Coronary artery (tissue), 2 donors: Measurements from ENCODE around the gene CCDC43.
"Not testable (repeated sequence)": the region's sequence is repeated elsewhere in the genome, so short reads cannot be mapped to it uniquely, and the experiment has no call there.

Experiments used
- DNase-seq: peaks from one replicate; pipeline ENCODE4 v3.0.0-alpha.2; 2017; ENCODE audit warnings: low spot score
- H3K27ac ChIP-seq, 2 donors: fragments of 200-600 bp; sonication (generic); one replicate each; pipeline ENCODE4 v1.5.1; 2016 to 2019
- H3K4me3 ChIP-seq: fragments of 200-600 bp; sonication (generic); 2 replicates; pipeline ENCODE4 v1.5.1; 2016; ENCODE audit warnings: mild to moderate bottlenecking, moderate library complexity
- TF ChIP-seq, protein P1 (sequence below): fragments of 200-600 bp; sonication (generic); IDR thresholded peaks from one replicate; pipeline ENCODE4 v1.5.1; 2019; ENCODE audit warnings: antibody characterized with exemption

CCDC43 gene

DNA sequence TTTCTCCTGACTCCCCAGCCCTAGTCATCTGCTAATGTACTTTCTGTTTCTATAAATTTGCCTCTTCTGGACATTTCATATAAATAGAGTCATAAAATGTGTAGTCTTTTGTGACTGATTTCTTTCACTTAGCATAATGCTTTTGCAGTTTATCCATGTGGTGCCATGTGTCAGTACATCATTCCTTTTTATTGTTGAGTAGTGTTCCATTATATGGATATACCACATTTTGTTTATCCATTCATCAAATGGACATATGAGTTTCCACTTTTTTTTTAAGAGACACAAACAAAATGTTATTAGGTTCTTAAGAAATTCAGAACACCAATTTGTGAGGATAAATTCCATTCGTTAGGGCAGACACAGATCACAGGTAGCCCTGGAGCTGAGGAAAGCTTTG is 29.9 kb upstream of the CCDC43 start:
- DNase-seq, result no peak
- H3K27ac ChIP-seq, result no peak overlapping the region
- H3K4me3 ChIP-seq, result no peak overlapping the region
- TF ChIP-seq, protein P1, sequence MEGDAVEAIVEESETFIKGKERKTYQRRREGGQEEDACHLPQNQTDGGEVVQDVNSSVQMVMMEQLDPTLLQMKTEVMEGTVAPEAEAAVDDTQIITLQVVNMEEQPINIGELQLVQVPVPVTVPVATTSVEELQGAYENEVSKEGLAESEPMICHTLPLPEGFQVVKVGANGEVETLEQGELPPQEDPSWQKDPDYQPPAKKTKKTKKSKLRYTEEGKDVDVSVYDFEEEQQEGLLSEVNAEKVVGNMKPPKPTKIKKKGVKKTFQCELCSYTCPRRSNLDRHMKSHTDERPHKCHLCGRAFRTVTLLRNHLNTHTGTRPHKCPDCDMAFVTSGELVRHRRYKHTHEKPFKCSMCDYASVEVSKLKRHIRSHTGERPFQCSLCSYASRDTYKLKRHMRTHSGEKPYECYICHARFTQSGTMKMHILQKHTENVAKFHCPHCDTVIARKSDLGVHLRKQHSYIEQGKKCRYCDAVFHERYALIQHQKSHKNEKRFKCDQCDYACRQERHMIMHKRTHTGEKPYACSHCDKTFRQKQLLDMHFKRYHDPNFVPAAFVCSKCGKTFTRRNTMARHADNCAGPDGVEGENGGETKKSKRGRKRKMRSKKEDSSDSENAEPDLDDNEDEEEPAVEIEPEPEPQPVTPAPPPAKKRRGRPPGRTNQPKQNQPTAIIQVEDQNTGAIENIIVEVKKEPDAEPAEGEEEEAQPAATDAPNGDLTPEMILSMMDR, result no peak

DNA sequence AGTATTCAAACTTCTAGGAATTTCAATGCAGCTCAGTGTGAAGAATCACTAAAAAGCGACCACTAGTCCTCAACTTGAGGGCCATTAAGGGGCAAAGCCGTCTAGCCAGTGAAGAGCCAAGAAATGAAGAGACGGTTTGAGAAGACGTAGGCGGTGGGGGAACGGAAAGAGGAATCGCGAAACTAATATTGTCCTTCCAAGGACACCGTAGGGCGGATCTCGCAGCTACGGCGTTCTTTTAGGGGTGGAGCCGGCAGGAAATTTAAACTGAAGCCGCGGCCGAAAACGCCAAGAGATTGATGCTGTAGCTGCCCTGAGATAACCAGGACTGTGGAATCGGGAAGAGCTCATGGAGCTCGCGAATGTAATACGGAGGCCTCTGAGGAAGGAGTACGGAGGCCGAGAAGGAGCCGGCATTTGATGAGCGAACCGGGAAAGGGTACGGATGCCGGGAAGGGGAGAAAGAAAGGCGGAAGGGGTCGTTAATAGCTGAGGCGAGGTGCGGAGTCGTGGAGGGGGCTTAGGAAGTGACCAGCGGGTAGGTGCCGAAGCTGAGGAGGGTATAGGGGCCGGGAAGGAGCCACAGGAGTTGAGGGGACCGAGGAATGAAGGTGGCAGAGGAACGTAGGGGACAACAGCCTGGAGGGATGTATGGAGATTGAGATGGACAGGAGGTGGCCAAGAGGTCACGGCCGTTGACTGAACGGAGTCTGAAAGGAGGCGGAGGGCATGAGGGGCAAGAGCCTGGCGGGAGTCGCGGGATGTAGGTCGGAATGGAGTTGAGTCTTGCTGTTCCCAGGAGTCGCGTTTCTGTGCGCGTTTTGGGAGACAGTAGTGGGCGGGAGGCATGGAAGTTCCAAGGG is 19.1 kb upstream of the CCDC43 start, which contains the start of gene DBF4B:
TSS of gene DBF4B (plus strand) at position 265 of the 863 bp plus-strand sequence. CDS start at position 421, 156 bp downstream.
- DNase-seq, result peak; percentile 81
- Histone ChIP-seq H3K27ac (peak within 1 kb of the TSS; percentile 10 to 58), H3K4me3 (peak within 1 kb of the TSS; percentile 78)
- TF ChIP-seq, protein P1, result no peak

DNA sequence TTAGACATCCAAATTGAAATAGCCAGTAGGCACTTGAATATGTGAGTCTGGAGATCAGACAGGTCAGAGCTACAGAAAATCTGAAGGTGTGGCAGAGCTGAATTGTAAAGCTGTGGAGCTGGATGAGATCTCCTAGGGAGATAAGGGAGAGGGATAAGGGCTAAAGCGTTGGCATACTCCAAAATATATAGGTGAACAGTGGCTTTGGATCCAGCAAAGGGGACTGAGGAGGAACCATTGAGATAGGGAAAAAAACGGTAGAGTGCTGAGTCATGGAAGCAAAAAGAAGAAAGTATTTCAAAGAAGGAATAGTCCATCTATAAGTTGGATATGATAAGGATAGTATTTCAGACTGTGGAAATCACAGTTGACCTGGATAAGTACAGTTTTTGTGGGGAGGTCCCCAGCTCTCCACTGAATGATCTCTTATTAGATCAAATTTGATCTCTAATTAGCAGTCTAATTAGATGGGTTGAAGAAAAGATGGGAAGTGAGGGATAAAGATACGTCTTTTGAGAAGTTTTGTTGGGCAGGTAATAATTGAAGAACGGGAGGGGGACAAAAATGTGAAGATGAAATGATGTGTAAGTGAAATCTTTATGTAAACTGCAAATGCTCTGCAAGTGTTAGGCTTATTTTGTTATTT is 18.3 kb upstream of the CCDC43 start:
- Histone ChIP-seq H3K4me3 (peak overlapping the region; percentile 78), H3K27ac (peak overlapping the region; percentile 10 to 58)
- TF ChIP-seq, protein P1, result no peak
- no peak for DNase-seq

- H3K4me3 ChIP-seq, DNase-seq, H3K27ac ChIP-seq: not testable (repeated sequence)
These were observed 10.7 kb upstream of the CCDC43 start for GRCh38 chr17:44700288-44700687.

GRCh38 chr17:44693609-44694008 is 4.0 kb upstream of the CCDC43 start:
- TF ChIP-seq, protein P1, result no peak
- no peak for DNase-seq
- Histone ChIP-seq H3K27ac (no peak overlapping the region), H3K4me3 (no peak overlapping the region)

DNA sequence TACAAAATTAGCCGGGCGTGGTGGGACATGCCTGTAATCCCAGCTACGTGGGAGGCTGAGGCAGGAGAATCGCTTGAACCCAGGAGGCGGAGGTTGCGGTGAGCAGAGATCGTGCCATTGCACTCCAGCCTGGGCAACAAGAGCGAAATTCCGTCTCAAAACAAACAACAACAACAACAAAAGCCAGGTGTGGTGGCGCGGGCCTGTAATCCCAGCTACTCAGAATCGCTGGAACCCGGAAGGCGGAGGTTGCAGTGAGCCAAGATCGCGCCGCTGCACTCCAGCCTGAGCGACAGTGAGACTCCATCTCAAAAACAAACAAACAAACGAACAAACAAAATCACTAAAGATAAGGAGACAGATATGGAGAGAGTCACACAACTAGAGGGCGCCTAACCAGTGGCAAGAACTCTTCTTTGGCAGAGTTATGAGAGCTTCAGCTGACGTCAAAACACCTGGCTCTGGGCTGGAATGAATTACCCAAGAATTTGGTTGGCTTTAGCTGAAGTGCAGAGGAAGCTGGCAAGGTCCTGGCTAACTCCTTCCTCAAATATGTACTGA is 1.2 kb upstream of the CCDC43 start:
- not testable (repeated sequence) for H3K27ac ChIP-seq, DNase-seq, H3K4me3 ChIP-seq

- peak overlapping the region; percentile 73 to 88 for H3K27ac ChIP-seq
- no peak for DNase-seq
- TF ChIP-seq, protein P1, result no peak
These were observed 700 bp downstream of the CCDC43 start for GRCh38 chr17:44688675-44689476.

More at GRCh38 chr17:44688675-44689476, 700 bp downstream of the CCDC43 start:
- H3K4me3 ChIP-seq, result peak overlapping the region; percentile 81
